Right renal pelvis (tissue), 4 donors: ENCODE data around the gene MZT2B. TPM values are rescaled to one million over a fixed set of nuclear protein-coding genes. Genes with fewer than 3 reads are reported as not detected.
"Not testable (repeated sequence)": the region's sequence is repeated elsewhere in the genome, so short reads cannot be mapped to it uniquely, and the experiment has no call there.

Experiments
- DNase-seq, 4 donors: peaks; one replicate each; pipeline ENCODE4 v3.0.0-alpha.2; 2013; ENCODE audit warnings: low read depth in 4 of 4, low spot score in 3 of 4, missing footprints in 1 of 4
- polyA plus RNA-seq, 4 donors: library from polyadenylated mRNA; unstranded; fragments of 120-200 nt; gene quantifications; one replicate each; pipeline ENCODE4 v1.2.1, GENCODE V29; 2013; ENCODE audit not compliant: insufficient read length in 4 of 4

MZT2B gene
- polyA plus RNA-seq, 4 donors = 79.5 to 179 (median 106) TPM

GRCh38 chr2:130169896-130170295 lies 12.2 kb upstream of the MZT2B start:
- DNase-seq = no peak

- not testable (repeated sequence) for DNase-seq
Observed at GRCh38 chr2:130174866-130175265, 7.2 kb upstream of the MZT2B start.

- DNase-seq = not testable (repeated sequence)
Observed at GRCh38 chr2:130180404-130181324, 1.4 kb upstream of the MZT2B start.

GRCh38 chr2:130181325-130181879 lies 660 bp upstream of the MZT2B start, which contains the start of gene SMPD4:
Gene SMPD4, minus strand, starts transcription at chr2:130181602. Its CDS starts 5,010 bp downstream, at chr2:130176592.
- DNase-seq = peak; percentile 92 to 93 (median 93)

GRCh38 chr2:130182826-130183511 lies 907 bp downstream of the MZT2B start:
- DNase-seq = not testable (repeated sequence)

GRCh38 chr2:130183512-130184373 lies 1.7 kb downstream of the MZT2B start:
- no peak for DNase-seq

- DNase-seq = no peak
Observed at GRCh38 chr2:130185436-130185835, 3.4 kb downstream of the MZT2B start.

- DNase-seq = no peak
Observed at GRCh38 chr2:130185896-130186295, 3.8 kb downstream of the MZT2B start.

GRCh38 chr2:130186391-130186790 lies 4.3 kb downstream of the MZT2B start:
- DNase-seq = no peak

GRCh38 chr2:130187268-130187667 lies 5.2 kb downstream of the MZT2B start:
- DNase-seq = no peak

- DNase-seq = not testable (repeated sequence)
Observed at GRCh38 chr2:130187859-130188792, 6.1 kb downstream of the MZT2B start.

GRCh38 chr2:130188958-130189357 lies 6.9 kb downstream of the MZT2B start:
- DNase-seq = not testable (repeated sequence)

- DNase-seq = no peak
Observed at GRCh38 chr2:130190237-130190636, 8.2 kb downstream of the MZT2B start.

GRCh38 chr2:130191319-130191718 lies 9.3 kb downstream of the MZT2B start:
- DNase-seq = not testable (repeated sequence)

GRCh38 chr2:130192451-130192850 lies 10.4 kb downstream of the MZT2B start:
- DNase-seq = not testable (repeated sequence)

- DNase-seq = not testable (repeated sequence)
Observed at GRCh38 chr2:130193824-130194223, 11.8 kb downstream of the MZT2B start.

GRCh38 chr2:130195089-130195635 lies 13.1 kb downstream of the MZT2B start:
- DNase-seq = not testable (repeated sequence)

GRCh38 chr2:130196052-130196451 lies 14.0 kb downstream of the MZT2B start:
- DNase-seq = not testable (repeated sequence)

GRCh38 chr2:130198343-130198742 lies 16.3 kb downstream of the MZT2B start, which contains the start of gene TUBA3E:
Gene TUBA3E, minus strand, starts transcription at chr2:130198439. Its CDS starts 79 bp downstream, at chr2:130198360.
- no peak for DNase-seq
